GM12864 (cell line): ENCODE results near the gene IL32.

Experiments used
- DNase-seq: peaks from one replicate; pipeline ENCODE4 v3.0.0-alpha.2; 2011; ENCODE audit warnings: low read depth
- H3K4me3 ChIP-seq: 2 replicates; pipeline ENCODE4 v1.5.1; 2011; ENCODE audit warnings: mild to moderate bottlenecking, low read depth, low read length, control low read depth
- TF ChIP-seq, protein P1 (sequence below): IDR thresholded peaks from 2 replicates; pipeline ENCODE4 v1.5.1; 2011; ENCODE audit warnings: low read depth, mild to moderate bottlenecking, moderate library complexity, low read length, control low read depth, inconsistent platforms; ENCODE audit errors: missing control alignments

IL32 gene

DNA sequence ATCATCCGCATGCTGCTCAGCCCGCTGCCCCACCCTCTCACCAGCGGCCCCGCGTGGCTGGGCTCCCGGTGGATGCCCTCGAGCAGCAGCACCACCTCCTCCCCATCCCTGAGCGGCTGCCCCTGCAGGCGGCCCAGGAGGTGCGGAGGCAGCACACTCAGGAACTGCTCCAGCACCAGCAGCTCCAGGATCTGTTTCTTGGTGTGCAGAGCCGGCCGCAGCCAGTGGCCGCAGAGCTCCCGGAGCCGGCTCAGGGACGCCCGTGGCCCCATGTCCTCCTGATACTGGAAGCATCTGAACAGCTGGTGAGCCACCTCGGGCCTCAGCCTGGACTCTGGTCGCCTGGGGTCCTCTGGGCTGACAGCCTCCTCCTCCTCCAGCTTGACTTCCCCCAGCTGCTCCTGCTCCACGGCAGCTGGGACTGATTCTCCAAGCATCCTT, 27.1 kb downstream of the IL32 start:
- TF ChIP-seq, protein P1, sequence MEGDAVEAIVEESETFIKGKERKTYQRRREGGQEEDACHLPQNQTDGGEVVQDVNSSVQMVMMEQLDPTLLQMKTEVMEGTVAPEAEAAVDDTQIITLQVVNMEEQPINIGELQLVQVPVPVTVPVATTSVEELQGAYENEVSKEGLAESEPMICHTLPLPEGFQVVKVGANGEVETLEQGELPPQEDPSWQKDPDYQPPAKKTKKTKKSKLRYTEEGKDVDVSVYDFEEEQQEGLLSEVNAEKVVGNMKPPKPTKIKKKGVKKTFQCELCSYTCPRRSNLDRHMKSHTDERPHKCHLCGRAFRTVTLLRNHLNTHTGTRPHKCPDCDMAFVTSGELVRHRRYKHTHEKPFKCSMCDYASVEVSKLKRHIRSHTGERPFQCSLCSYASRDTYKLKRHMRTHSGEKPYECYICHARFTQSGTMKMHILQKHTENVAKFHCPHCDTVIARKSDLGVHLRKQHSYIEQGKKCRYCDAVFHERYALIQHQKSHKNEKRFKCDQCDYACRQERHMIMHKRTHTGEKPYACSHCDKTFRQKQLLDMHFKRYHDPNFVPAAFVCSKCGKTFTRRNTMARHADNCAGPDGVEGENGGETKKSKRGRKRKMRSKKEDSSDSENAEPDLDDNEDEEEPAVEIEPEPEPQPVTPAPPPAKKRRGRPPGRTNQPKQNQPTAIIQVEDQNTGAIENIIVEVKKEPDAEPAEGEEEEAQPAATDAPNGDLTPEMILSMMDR, result no peak
- no peak overlapping the region for H3K4me3 ChIP-seq
- DNase-seq, result no peak

DNA sequence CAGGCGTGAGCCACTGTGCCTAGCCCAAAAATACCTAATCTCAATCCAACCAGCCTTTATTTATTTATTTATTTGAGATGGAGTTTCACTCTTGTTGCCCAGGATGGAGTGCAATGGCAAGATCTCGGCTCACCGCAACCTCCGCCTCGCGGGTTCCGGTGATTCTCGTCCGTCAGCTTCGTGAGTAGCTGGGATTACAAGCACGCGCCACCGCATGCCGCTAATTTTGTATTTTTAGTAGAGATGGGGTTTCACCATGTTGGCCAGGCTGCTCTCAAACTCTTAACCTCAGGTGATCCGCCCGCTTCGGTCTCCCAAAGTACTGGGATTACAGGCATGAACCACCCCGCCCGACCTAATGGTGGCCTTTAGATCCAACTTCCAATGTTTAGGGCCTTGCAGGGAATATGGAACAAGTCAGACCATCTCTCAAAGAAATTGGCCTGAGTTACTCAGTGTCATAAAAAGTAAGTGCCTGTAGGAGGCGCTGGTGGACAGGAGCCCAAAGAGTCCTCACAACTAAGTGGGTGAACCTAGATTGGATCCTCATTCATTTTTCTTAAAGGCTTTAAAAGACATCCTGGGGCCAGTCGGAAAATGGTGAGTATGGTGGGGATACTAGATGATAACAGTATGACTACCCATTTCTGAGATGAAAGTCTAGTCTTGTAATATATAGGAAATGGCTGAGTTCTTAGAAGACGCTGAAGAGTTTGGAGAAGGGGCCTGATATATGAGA, 29.0 kb downstream of the IL32 start:
- H3K4me3 ChIP-seq, result no peak overlapping the region
- TF ChIP-seq, protein P1, result peak; percentile 83
- DNase-seq, result no peak

DNA sequence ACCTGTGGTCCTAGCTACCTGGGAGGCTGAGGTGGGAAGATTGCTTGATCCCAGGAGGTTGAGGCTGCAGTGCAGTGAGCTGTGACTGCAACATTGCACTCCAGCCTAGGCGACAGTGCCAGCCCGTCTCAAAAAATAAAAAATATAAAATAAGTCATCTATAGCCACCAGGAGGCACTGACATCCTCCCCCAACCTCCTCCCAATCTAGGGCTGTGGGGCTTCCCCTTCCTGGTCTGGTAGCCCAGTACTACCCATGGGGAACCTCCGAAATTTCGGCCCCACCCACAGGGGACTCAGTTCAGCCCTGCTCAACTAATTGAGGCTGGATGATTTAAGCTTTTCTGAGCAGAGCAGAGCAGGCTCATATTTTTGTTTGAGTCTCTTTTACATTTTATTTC, 30.4 kb downstream of the IL32 start:
- DNase-seq, result peak; percentile 53
- H3K4me3 ChIP-seq, result no peak overlapping the region
- TF ChIP-seq, protein P1, result peak; percentile 56

DNA sequence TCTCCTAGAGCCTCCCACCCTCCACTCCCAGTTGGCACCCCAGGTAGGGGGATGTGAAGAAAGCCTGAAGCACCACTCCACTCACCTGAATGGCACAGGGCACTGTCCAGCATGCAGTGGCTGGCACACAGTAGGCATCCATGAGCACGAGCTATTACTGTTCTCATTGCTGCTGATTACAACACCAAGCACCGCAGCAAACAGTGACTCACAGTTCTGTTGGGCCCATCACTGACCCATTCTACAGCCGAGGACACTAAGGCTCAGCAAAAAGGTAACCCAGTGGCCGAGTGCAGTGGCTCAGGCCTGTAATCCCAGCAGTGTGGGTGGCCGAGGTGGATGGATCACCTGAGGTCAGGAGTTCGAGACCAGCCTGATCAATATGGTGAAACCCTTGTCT, 30.9 kb downstream of the IL32 start:
- H3K4me3 ChIP-seq, result no peak overlapping the region
- DNase-seq, result no peak
- TF ChIP-seq, protein P1, result no peak

DNA sequence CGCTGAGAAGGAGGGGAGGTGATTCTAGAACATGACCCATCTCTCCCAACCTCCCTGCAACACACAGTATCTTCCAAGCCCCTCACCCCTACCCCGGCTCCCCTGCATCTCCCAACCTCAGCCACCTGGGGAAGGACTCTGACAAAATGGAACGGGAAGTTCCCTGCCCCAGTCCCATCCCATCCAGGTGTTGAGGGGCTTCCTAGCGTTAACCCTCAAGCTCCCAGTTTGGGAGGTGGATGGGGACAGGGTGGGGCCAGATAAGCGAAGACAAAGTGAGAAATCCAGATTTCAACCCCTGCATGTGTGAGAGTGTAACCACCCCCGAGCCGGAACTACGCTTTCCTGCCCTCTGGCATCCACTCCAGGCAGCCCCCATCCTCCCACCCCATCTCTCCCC, 31.8 kb downstream of the IL32 start:
- TF ChIP-seq, protein P1, result no peak
- DNase-seq, result no peak

DNA sequence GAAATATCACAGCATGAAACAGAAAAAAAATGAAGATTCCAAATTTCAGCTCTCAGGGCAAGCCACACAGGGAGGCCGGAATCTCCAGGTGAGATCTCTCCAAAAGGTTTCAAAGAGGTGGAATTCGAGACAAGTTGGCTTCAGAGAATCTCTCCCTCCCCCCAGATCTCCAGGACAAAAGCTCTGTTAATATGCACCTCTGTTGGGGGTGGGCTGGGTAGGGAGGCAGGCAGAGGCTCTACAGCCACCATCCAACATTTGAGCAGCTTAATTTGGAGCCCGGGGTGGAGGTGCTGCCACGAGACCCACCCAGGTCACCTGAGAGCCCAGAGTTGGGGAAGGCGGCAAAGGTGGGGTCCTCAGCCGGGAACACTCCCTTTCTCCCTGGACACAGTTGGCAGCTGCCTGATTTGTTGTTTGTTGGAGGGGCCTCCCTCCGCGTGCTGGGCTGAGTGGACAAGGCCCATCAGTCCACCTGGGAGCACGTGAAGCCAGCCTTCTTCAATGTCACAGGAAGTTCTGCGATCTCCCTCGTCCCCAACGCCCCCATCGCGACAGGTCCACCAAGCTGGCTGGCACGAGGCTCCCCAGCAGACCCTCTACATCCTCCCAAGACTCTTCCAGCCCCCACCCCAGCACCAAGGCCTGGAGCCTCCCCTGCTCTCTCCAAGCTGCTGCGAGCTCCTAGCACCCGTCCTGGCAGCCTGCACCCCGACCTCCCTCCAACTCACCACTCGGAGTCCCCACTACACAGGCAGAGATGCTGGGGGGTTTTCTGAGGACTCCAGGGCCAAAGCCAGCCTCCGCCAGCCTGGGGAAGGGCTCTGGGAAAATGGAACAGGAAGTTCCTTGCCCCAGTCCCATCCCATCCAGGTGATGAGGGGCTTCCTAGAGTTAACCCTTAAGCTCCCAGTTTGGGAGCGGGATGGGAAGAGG, 33.3 kb downstream of the IL32 start, which contains the start of gene ZSCAN10:
Gene ZSCAN10, minus strand, starts transcription at position 836 of the 936 bp plus-strand sequence. CDS start 6,357 bp downstream, outside the sequence.
- DNase-seq, result no peak
- peak within 1 kb of the TSS; percentile 31; the same call in 1 of the 2 replicates for H3K4me3 ChIP-seq
- TF ChIP-seq, protein P1, result no peak

More for the DNA sequence above, 31.8 kb downstream of the IL32 start:
- H3K4me3 ChIP-seq, result no peak overlapping the region
